ENCODE data around the gene AGXT2.

Gene AGXT2

DNA sequence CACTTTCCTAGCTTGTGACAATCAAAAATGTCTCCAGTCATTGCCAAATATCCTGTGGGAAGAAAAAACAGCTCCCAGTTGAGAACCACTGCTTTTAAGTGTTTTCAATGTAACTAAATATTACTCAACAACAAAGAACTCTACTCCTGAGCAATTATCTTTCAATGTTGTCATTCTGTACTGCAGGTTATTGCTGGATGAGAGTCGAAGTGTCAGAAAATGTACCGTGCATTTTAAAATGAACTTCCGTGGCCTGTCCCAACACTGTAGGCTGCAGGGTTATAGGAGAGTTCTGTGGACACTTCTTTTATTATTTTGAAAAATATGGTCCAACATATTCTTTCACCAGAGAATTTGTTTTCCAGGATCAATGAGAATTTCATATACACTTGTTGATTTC lies 34.8 kb upstream of the AGXT2 start:
- TF ChIP-seq, protein P1, sequence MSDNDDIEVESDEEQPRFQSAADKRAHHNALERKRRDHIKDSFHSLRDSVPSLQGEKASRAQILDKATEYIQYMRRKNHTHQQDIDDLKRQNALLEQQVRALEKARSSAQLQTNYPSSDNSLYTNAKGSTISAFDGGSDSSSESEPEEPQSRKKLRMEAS (IDR thresholded peaks at IDR 0.05; ENCODE audit: low read depth, low read length) = no peak
- TF ChIP-seq POLR2A (IDR thresholded peaks at IDR 0.05; ENCODE audit: extremely low read depth, insufficient read length) (no peak), MYC (IDR thresholded peaks at IDR 0.05; ENCODE audit: low read depth, low read length) (no peak)
- TF ChIP-seq, protein P2, sequence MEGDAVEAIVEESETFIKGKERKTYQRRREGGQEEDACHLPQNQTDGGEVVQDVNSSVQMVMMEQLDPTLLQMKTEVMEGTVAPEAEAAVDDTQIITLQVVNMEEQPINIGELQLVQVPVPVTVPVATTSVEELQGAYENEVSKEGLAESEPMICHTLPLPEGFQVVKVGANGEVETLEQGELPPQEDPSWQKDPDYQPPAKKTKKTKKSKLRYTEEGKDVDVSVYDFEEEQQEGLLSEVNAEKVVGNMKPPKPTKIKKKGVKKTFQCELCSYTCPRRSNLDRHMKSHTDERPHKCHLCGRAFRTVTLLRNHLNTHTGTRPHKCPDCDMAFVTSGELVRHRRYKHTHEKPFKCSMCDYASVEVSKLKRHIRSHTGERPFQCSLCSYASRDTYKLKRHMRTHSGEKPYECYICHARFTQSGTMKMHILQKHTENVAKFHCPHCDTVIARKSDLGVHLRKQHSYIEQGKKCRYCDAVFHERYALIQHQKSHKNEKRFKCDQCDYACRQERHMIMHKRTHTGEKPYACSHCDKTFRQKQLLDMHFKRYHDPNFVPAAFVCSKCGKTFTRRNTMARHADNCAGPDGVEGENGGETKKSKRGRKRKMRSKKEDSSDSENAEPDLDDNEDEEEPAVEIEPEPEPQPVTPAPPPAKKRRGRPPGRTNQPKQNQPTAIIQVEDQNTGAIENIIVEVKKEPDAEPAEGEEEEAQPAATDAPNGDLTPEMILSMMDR (IDR thresholded peaks at IDR 0.05; ENCODE audit: low read depth, low read length) = no peak
- no peak overlapping the region for H3K4me3 ChIP-seq (ENCODE audit: low read depth, low read length)
- DNase-seq (ENCODE audit: low read depth) = no peak

DNA sequence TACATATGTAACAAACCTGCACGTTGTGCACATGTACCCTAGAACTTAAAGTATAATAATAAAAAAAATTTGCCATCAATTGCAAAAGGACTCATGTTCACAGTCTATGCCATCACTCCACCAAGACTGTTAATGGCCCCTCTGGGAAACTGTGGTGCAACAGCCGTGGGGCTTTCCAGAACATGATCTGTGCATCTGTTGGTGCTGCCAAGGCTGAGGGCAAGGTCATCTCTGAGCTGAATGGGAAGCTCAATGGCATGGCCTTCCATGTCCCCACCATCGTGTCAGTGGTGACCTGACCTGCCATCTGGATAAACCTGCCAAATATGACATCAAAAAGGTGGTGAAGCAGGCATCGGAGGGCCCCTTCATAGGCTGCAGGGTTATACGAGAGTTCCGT lies 33.4 kb upstream of the AGXT2 start:
- no peak overlapping the region for H3K4me3 ChIP-seq (ENCODE audit: low read depth, low read length)
- no peak for DNase-seq (ENCODE audit: low read depth)
- TF ChIP-seq MYC (IDR thresholded peaks at IDR 0.05; ENCODE audit: low read depth, low read length) = no peak

DNA sequence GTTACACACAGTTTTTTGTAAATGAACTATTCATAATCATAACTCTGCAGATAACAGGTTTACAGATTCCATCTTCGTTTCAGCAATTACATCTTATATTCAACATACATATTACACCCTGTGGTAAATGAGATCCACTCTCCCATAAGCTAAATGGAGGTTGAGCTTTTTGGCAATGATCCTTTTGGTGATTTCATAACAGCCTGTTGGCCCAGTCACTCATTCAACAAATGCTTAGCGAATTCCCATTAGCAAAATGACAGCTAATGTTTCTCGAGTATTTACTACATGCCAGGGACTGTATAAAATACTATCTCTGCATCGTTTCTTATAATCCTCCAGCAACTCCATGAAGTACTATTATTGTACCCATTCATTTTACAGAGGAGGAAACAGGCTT lies 25.4 kb upstream of the AGXT2 start:
- no peak for DNase-seq (ENCODE audit: low read depth)
- no peak overlapping the region for H3K4me3 ChIP-seq (ENCODE audit: low read depth, low read length)
- TF ChIP-seq, protein P2 (IDR thresholded peaks at IDR 0.05; ENCODE audit: low read depth, low read length) = no peak
- TF ChIP-seq, protein P1 (IDR thresholded peaks at IDR 0.05; ENCODE audit: low read depth, low read length) = no peak
- TF ChIP-seq MYC (IDR thresholded peaks at IDR 0.05; ENCODE audit: low read depth, low read length) (no peak), POLR2A (IDR thresholded peaks at IDR 0.05; ENCODE audit: extremely low read depth, insufficient read length) (no peak)

DNA sequence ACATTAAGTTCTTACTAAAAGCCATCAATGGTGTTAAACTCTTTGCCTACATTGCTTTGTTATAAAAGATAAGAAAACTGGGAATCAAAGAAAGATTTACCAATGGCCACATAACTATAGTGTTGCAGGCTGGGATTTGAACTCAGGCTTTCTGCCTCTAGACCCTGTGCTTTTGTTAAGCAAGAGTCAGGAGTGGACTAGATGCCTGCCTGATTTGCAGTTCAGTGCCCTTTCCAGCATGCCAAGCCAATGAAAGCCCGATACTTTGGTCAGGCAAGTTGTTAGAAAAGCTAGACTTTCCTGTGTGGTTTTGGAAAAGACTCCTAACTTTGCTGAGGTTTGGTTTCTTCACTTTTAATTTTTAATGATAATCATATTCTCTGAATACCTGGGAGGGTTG lies 21.4 kb upstream of the AGXT2 start:
- no peak overlapping the region for H3K4me3 ChIP-seq (ENCODE audit: low read depth, low read length)
- no peak for TF ChIP-seq MYC (IDR thresholded peaks at IDR 0.05; ENCODE audit: low read depth, low read length)
- TF ChIP-seq, protein P1 (IDR thresholded peaks at IDR 0.05; ENCODE audit: low read depth, low read length) = no peak
- TF ChIP-seq, protein P2 (IDR thresholded peaks at IDR 0.05; ENCODE audit: low read depth, low read length) = no peak
- no peak for TF ChIP-seq POLR2A (IDR thresholded peaks at IDR 0.05; ENCODE audit: extremely low read depth, insufficient read length)
- DNase-seq (ENCODE audit: low read depth) = no peak

DNA sequence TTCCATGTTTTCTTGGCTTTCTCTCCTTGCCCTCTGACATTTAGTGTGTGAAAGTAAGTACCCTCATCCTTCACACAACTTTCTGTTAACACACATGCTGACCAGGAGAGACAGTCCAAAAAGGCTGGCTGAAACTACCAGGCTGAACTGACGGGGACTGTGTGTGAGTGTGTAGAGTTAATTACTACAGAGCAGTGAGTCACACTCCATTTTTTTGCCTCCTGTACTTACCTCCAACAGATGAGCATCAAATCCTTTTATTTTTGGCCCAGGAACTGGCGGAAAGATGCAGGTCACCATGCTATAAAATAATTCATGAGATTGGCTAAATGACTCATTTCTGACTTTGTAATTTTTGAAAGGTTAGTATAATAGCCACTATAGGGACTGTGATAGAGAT lies 20.2 kb upstream of the AGXT2 start:
- TF ChIP-seq, protein P2 (IDR thresholded peaks at IDR 0.05; ENCODE audit: low read depth, low read length) = no peak
- TF ChIP-seq MYC (IDR thresholded peaks at IDR 0.05; ENCODE audit: low read depth, low read length) (no peak), POLR2A (IDR thresholded peaks at IDR 0.05; ENCODE audit: extremely low read depth, insufficient read length) (no peak)
- TF ChIP-seq, protein P1 (IDR thresholded peaks at IDR 0.05; ENCODE audit: low read depth, low read length) = no peak
- H3K4me3 ChIP-seq (ENCODE audit: low read depth, low read length) = no peak overlapping the region
- DNase-seq (ENCODE audit: low read depth) = no peak

DNA sequence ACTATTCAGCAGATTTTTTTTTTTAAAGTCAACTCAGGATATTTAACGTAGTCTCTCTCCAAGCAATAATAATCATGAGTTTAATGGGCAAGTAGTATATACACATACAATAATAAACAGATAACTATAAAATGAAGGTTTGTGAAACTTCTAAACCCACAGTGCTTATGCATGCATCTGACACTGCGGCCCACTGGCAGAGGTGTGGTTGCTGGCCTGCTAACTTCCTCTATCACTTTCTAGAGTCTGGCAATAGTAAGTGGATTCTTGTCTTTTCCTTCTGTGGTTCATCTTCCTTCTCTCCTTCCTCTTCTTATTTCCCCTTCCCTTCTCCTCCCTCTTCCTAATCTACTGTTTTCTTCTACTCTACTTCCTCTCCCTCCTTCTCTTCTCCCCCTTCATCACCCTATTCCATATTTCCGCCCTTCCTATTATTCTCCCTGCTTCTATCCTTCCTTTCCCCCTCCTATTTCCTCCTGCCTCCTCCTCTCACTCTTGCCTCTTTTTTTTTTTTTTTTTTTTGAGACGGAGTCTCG lies 18.6 kb upstream of the AGXT2 start:
- TF ChIP-seq, protein P1 (IDR thresholded peaks at IDR 0.05; ENCODE audit: low read depth, low read length) = no peak
- TF ChIP-seq POLR2A (IDR thresholded peaks at IDR 0.05; ENCODE audit: extremely low read depth, insufficient read length) (no peak), MYC (IDR thresholded peaks at IDR 0.05; ENCODE audit: low read depth, low read length) (no peak)
- TF ChIP-seq, protein P2 (IDR thresholded peaks at IDR 0.05; ENCODE audit: low read depth, low read length) = no peak
- H3K4me3 ChIP-seq (ENCODE audit: low read depth, low read length) = no peak overlapping the region
- DNase-seq (ENCODE audit: low read depth) = peak; percentile 11
